Stimulated activated CD8-positive, alpha-beta memory T cell treated with anti-CD3 and anti-CD28 coated beads, Interleukin-4, amount 100 ng/mL, for 1 hour (primary cell): ENCODE data around the gene HBA1.
"Not testable (repeated sequence)": the region's sequence is repeated elsewhere in the genome, so short reads cannot be mapped to it uniquely, and the experiment has no call there.

ENCODE experiments used
- DNase-seq, 2 donors: peaks; one replicate each; pipeline ENCODE4 v3.0.0-alpha.2; 2020; ENCODE audit warnings: low read depth in 2 of 2, low spot score in 1 of 2

The HBA1 gene

GRCh38 chr16:194516-194915 is 18.0 kb downstream of the HBA1 start:
- no peak for DNase-seq

GRCh38 chr16:200388-200787 is 23.9 kb downstream of the HBA1 start:
- no peak for DNase-seq

GRCh38 chr16:203246-203645 is 26.8 kb downstream of the HBA1 start:
- no peak for DNase-seq

- DNase-seq, result not testable (repeated sequence)
Measured at GRCh38 chr16:204046-204445, 27.6 kb downstream of the HBA1 start.

GRCh38 chr16:209359-209758 is 32.9 kb downstream of the HBA1 start:
- not testable (repeated sequence) for DNase-seq

- not testable (repeated sequence) for DNase-seq
Measured at GRCh38 chr16:211631-212180, 35.2 kb downstream of the HBA1 start.

GRCh38 chr16:212999-213398 is 36.5 kb downstream of the HBA1 start:
- DNase-seq, result no peak

GRCh38 chr16:220021-220420 is 43.5 kb downstream of the HBA1 start:
- DNase-seq, result no peak
